AG08396 (cell line): Measurements from ENCODE around the gene RETREG1.
"Not testable (repeated sequence)": the region's sequence is repeated elsewhere in the genome, so short reads cannot be mapped to it uniquely, and the experiment has no call there.

ENCODE experiments used
- DNase-seq: peaks from one replicate; pipeline ENCODE4 v3.0.0; 2012; ENCODE audit warnings: low spot score, mixed read lengths

The RETREG1 gene

GRCh38 chr5:16616536-16617273 lies at the start of gene RETREG1:
RETREG1 (minus strand) TSS chr5:16616997; CDS start chr5:16616971, 26 bp downstream.
- DNase-seq: peak; percentile 59

GRCh38 chr5:16666130-16666882 lies 49.5 kb upstream of the RETREG1 start:
- no peak for DNase-seq

- DNase-seq: no peak
These were observed 48.8 kb upstream of the RETREG1 start for GRCh38 chr5:16665601-16666000.

GRCh38 chr5:16664368-16664767 lies 47.6 kb upstream of the RETREG1 start:
- no peak for DNase-seq

GRCh38 chr5:16663840-16664239 lies 47.0 kb upstream of the RETREG1 start:
- DNase-seq: no peak

- DNase-seq: no peak
These were observed 44.9 kb upstream of the RETREG1 start for GRCh38 chr5:16661713-16662112.

- no peak for DNase-seq
These were observed 44.2 kb upstream of the RETREG1 start for GRCh38 chr5:16660982-16661381.

- no peak for DNase-seq
These were observed 42.7 kb upstream of the RETREG1 start for GRCh38 chr5:16659536-16659935.

GRCh38 chr5:16656561-16657191 lies 39.9 kb upstream of the RETREG1 start:
- DNase-seq: no peak

- DNase-seq: no peak
These were observed 38.0 kb upstream of the RETREG1 start for GRCh38 chr5:16654647-16655334.

- DNase-seq: not testable (repeated sequence)
These were observed 31.9 kb upstream of the RETREG1 start for GRCh38 chr5:16648739-16649138.

GRCh38 chr5:16644301-16644889 lies 27.6 kb upstream of the RETREG1 start:
- no peak for DNase-seq

- DNase-seq: no peak
These were observed 26.1 kb upstream of the RETREG1 start for GRCh38 chr5:16642867-16643266.

GRCh38 chr5:16639206-16639605 lies 22.4 kb upstream of the RETREG1 start:
- no peak for DNase-seq

- DNase-seq: no peak
These were observed 11.6 kb upstream of the RETREG1 start for GRCh38 chr5:16628376-16628775.

GRCh38 chr5:16626696-16627264 lies 10.0 kb upstream of the RETREG1 start:
- no peak for DNase-seq

- no peak for DNase-seq
These were observed 8.3 kb upstream of the RETREG1 start for GRCh38 chr5:16625096-16625495.

GRCh38 chr5:16619136-16619535 lies 2.3 kb upstream of the RETREG1 start:
- DNase-seq: no peak

- no peak for DNase-seq
These were observed 1.5 kb upstream of the RETREG1 start for GRCh38 chr5:16618138-16618897.

- DNase-seq: no peak
These were observed 624 bp upstream of the RETREG1 start for GRCh38 chr5:16617274-16617968.
